K562 (cell line): ENCODE measurements around the gene PDE8A.

Experiments used
- CBX1 ChIP-seq: sonication (generic); IDR thresholded peaks from 2 replicates; pipeline ENCODE4 v1.6.1; 2016; ENCODE audit warnings: antibody characterized with exemption, low read depth, mild to moderate bottlenecking
- DEAF1 ChIP-seq: fragments of 450-650 bp; formaldehyde crosslinking; IDR thresholded peaks from 2 replicates; pipeline ENCODE4 v1.4.0; 2020; ENCODE audit warnings: mild to moderate bottlenecking, moderate library complexity
- EHMT2 ChIP-seq: fragments of 450-650 bp; IDR thresholded peaks from 2 replicates; pipeline ENCODE4 v1.6.1; 2018; ENCODE audit warnings: antibody characterized with exemption
- FOXP4 ChIP-seq: sonication (generic); formaldehyde crosslinking; IDR thresholded peaks from 2 replicates; pipeline ENCODE4 v1.8.0; 2022; ENCODE audit warnings: mild to moderate bottlenecking, missing genetic modification reagents, borderline replicate concordance
- PHB2 ChIP-seq: fragments of 450-650 bp; IDR thresholded peaks from 2 replicates; pipeline ENCODE4 v1.6.1; 2017; ENCODE audit warnings: low read depth
- PML ChIP-seq: IDR thresholded peaks from 2 replicates; pipeline ENCODE4 v1.6.1; 2012; ENCODE audit warnings: low read length, inconsistent platforms
- POLR2A ChIP-seq: fragments of 450-650 bp; conservative IDR thresholded peaks from 2 replicates; pipeline ENCODE4 v1.6.1; 2016
- PRDM10 ChIP-seq: fragments of 450-650 bp; IDR thresholded peaks from 2 replicates; pipeline ENCODE4 v1.6.1; 2018; ENCODE audit not compliant: partially characterized antibody
- TF ChIP-seq, protein P1 (sequence below): fragments of 450-650 bp; IDR thresholded peaks from 2 replicates; pipeline ENCODE4 v1.6.1; 2017; ENCODE audit warnings: mild to moderate bottlenecking, moderate library complexity

DNA sequence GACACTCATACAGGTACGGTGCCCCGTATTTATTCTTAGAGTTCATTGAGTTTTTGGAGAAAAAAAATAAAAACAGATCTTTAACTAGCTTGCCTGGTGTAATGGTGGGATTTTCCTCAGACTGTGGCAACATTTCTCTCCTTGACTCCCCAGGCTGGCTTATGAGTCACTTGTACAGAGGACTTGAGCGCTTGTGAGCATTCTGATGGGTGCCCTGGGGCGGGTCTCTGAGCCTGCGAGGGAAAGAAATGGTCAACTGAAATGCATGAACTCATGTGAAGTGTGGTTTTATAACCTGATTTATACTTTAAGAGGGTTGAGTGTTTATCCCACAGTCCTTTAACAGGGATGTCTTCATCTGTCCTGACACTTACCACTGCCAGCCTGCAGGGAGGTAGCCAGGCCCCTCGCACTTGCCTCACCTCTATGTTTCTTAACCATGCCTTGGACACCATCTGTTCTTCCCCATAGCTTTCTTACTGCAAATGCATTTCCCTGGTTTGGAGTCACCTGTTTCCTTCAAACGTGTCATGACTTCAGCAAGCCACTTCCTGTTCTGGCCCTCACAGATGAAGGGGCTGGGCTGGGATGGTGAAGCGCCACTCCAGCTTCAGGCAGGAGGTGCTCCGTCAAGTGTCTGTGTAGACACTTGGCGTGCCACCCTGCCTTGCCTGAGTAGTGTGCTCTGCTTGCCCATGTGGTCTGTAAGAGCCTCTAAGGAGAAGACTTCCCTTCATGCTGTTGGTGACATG is 118.7 kb downstream of the PDE8A start:
- TF ChIP-seq, protein P1, sequence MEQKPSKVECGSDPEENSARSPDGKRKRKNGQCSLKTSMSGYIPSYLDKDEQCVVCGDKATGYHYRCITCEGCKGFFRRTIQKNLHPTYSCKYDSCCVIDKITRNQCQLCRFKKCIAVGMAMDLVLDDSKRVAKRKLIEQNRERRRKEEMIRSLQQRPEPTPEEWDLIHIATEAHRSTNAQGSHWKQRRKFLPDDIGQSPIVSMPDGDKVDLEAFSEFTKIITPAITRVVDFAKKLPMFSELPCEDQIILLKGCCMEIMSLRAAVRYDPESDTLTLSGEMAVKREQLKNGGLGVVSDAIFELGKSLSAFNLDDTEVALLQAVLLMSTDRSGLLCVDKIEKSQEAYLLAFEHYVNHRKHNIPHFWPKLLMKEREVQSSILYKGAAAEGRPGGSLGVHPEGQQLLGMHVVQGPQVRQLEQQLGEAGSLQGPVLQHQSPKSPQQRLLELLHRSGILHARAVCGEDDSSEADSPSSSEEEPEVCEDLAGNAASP = no peak
- no peak for TF ChIP-seq DEAF1 (CRISPR knock-in tag)
- no peak for TF ChIP-seq PHB2
- TF ChIP-seq PRDM10 = no peak
- TF ChIP-seq CBX1 = no peak
- TF ChIP-seq FOXP4 (CRISPR knock-in tag) = no peak
- TF ChIP-seq EHMT2 = no peak
- TF ChIP-seq PML = no peak
- no peak for TF ChIP-seq POLR2A
